LNCAP (cell line): Measurements from ENCODE around the gene RSPO3.

Source experiments
- TF ChIP-seq, protein P1 (sequence below): fragments of 450-650 bp; IDR thresholded peaks from 2 replicates; pipeline ENCODE4 v1.5.1; 2017; ENCODE audit warnings: mild to moderate bottlenecking

Gene RSPO3, protein sequence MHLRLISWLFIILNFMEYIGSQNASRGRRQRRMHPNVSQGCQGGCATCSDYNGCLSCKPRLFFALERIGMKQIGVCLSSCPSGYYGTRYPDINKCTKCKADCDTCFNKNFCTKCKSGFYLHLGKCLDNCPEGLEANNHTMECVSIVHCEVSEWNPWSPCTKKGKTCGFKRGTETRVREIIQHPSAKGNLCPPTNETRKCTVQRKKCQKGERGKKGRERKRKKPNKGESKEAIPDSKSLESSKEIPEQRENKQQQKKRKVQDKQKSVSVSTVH

DNA sequence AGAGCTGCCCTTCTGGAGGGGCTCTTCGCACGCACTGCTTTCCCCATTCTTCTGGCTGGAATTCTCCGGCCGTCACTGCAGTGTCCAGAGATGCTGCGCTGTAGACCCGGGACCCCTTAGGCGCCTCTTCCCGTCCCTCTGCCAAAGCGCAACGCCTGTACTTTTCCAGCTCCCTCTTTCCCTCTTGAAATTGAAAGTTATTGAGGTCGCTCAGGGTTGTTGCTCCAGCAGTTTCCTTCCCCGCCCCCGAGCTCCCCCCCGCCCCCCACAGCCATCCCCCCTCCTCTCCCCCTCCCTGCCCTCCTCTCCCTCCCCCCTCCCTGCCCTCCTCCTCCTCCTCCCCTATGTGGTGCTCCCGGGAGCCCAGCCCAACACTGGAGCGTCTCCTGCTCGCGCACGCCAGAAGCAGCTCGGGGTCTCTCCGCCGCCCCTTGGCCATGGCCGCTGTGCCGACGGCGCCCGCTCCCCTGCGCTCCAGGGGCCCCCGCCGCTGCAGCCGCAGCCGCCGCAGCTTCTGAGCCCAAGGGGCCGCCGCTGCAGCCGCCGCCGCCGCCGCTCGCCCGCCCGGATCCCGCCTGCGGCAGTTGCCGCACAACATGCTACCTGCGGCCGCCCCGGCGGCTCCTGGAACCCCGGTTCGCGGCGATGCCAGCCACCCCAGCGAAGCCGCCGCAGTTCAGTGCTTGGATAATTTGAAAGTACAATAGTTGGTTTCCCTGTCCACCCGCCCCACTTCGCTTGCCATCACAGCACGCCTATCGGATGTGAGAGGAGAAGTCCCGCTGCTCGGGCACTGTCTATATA, at the start of gene RSPO3:
Gene RSPO3 (plus strand): TSS at position 374 of the 804 bp plus-strand sequence. CDS start 522 bp downstream, outside the sequence.
- TF ChIP-seq, protein P1, sequence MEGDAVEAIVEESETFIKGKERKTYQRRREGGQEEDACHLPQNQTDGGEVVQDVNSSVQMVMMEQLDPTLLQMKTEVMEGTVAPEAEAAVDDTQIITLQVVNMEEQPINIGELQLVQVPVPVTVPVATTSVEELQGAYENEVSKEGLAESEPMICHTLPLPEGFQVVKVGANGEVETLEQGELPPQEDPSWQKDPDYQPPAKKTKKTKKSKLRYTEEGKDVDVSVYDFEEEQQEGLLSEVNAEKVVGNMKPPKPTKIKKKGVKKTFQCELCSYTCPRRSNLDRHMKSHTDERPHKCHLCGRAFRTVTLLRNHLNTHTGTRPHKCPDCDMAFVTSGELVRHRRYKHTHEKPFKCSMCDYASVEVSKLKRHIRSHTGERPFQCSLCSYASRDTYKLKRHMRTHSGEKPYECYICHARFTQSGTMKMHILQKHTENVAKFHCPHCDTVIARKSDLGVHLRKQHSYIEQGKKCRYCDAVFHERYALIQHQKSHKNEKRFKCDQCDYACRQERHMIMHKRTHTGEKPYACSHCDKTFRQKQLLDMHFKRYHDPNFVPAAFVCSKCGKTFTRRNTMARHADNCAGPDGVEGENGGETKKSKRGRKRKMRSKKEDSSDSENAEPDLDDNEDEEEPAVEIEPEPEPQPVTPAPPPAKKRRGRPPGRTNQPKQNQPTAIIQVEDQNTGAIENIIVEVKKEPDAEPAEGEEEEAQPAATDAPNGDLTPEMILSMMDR = no peak

DNA sequence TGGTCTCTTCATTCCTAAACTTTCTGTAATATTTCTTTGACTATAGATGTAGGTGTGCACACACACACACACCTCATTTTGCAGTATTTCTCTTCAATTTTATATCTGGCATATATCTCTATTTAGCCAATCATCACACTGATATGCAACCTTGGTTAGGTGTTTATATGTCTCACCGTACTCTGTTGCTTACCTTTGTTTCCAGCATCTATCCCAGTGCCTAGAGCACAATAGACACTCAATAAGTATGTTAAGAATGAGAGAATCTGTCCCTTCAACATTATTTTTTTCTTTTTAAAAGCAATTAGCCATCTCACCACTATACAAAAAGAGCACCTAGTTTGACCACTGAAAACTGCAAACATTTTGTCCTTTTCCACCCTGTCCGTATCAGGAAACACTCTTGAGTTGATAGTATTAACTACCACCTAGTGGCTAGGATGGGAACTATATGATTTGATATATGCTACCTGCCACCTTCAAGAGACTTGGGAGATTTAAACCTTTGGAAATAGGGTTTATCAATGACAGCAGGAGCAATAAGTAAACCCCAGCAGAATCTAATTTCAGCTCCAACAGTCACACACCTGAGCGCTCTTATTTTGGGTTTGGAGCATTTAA, 48.7 kb upstream of the RSPO3 start:
- TF ChIP-seq, protein P1 = peak; percentile 59

DNA sequence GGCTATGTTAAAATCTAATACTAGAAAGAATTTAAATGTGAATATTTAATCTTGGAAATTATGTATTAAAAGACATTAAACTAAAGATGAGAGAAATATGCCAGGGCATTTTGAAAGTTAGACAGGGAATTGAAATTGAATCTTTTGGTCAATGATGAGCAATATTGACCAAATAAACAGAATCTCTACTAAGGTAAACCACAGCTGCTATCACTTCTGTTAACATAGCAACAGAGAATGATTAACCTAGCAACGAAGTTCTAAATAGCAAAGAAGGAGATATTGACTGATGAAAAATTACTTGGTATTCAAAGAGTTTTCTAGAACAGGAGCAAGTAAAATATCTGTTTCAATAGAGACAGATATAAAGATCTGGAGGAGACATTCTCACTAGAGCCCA, 45.2 kb upstream of the RSPO3 start:
- TF ChIP-seq, protein P1 = no peak

DNA sequence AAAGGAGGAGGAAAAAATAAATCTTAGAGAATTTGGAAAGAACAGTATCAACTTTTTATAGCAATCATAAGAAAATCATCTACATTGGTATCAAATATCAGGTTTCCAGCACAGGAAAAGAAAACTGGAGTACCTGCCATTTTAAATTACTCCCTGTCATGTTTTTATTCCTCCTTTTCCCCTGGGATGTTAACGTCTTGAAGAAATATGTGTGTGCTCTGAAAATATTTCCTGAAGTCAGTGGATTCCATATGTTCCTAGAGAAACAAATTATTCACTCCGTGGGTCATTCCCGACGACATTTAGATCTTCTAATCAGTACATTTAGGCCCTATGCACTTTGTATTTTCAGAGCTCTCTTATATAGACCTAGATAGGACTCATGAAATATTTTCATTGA, 42.0 kb upstream of the RSPO3 start:
- TF ChIP-seq, protein P1 = no peak

DNA sequence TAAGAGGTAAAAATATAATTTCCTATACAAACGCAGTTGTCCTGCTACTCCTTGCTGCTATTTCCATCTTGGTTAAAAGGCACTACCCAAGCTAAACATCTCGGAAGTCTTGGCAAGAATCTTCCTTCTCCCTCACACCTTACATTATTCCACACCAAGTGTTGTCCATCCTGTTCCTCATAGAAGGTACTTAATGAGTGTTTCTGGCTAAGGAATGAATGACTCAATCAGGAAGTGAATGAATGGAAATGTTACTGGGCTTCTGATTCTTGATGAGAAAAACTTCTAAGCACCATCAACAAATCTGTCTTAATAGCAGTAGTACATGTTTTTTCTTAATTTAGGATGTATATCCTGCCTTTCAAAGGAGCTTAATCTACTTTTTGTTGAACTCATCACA, 40.6 kb upstream of the RSPO3 start:
- TF ChIP-seq, protein P1 = no peak

DNA sequence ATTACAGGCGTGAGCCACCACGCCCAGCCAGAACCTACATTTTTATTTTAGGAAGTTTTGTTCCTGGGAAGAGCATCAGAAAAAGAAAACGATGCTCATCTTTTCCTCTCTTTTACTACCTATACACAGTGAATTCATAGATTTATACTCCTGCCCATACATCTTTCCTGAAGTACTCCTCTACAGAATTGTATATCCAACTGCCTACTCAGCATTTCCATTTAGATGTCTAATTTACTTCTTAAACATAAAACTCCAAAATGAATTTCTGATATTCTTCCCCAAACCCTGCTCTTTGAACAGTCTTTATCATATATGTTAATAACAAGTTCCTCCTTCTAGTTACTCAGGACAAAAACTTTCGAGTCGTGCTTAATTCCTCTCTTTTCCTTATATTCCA, 39.8 kb upstream of the RSPO3 start:
- TF ChIP-seq, protein P1 = no peak

DNA sequence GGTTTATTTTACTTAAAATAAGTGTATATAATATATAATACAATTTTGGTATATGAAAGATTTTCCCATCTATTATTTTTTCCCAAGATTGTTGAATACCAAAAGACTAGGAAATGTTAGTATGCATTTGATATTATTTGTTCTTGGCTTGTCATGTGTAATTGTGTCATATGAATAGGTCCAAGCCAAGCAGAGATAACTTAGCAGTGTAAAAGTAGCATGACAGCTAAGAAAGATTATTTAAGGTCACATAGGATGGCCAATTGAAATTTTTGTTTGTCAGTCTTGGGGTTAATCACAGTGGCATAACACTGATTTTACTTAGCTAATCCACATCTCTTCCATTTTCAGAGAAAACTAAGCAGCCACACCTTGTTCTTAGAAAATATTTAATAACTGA, 38.8 kb upstream of the RSPO3 start:
- TF ChIP-seq, protein P1 = no peak
